Measurements from ENCODE around the gene FAM149B1.

Gene FAM149B1

DNA sequence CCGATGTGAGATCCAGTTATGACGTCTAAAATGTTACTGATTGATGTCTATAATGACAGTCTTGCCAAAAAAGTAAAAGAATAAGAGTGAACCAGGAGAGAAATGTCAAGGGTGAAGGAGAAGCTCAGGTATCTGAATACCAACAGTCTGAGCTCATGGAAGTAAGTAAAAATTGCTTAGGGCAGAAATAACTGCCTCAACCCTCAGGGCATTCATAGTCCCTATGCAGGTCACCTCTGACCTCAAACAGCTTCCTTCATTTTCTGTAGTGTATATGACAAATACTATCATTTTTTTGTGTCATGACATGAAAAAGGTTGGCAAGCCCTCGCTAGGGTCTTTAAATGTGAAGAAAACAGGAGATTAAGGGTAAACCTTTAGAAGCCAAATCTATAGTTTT, 125.5 kb downstream of the FAM149B1 start:
- DNase-seq = no peak

Measured in EL (cell line).